Sigmoid colon (tissue), 4 donors: ENCODE data around the gene PPP4R2.

ENCODE experiments used
- CTCF ChIP-seq, 4 experiments: fragments of 450-650 bp in 3 of 4; fragments of 200-600 bp in 1 of 4; IDR thresholded peaks; one replicate each; pipeline ENCODE4 v1.5.1; 2016 to 2019; ENCODE audit warnings: antibody characterized with exemption in 4 of 4, mild to moderate bottlenecking in 3 of 4, moderate library complexity in 2 of 4
- POLR2AphosphoS5 ChIP-seq, 4 donors: sonication (generic); formaldehyde crosslinking; IDR thresholded peaks; one replicate each; pipeline ENCODE4 v1.6.1; 2017; ENCODE audit warnings: antibody characterized with exemption in 4 of 4

- TF ChIP-seq CTCF (IDR thresholded peaks at IDR 0.05) (no peak), POLR2AphosphoS5 (IDR thresholded peaks at IDR 0.05) (no peak)
These were observed 111.1 kb downstream of the PPP4R2 start for GRCh38 chr3:73107676-73108187.
